GM19397 (cell line): ENCODE results near the gene CSGALNACT2.

Source experiments
- ATAC-seq: cut with Tn5 transposase; IDR thresholded peaks from one replicate; pipeline ENCODE4 v1.9.1; 2021; ENCODE audit warnings: mild to moderate bottlenecking, moderate library complexity; ENCODE audit not compliant: unreplicated experiment

CSGALNACT2 gene

DNA sequence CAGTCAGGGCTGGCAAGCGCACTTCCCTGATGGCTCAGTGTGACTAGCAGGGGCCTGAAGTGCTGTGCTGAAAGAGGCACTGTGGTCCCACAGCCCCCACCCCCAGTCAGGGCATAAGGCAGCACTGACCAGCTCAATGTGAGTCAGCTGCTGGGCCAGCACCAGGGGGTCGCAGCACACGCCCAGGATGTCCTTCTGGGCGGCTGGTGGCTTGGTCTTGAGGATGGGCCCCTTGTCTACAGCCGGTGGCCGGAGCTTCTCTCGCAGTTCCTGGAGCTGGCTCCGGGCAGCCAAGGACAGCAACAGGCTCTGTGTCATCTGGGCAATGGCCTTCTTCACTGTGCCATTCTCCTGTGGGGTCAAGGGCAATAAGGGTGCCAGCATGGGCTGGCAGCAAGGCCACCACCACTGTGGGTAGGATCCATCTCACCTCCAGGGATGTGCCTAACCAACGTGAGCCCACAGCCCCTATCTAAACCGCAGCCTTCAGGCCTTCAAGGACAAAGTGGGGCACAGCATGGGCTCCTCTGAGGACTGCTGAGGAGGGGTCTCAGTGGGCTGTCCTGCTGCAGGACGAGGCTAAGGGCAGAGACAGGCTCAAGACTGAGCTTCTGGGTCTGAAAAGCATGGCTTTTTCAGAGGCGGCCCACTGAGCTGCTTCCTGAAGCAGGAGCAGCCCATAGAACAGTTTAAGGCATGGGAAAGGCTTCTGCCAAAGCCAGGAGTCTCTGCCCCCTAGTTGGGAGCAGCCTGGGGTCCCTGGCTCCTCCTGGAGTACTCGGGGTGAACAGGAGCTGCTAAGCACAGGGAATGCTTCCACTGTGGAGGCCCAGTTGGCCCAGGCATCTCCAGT is 62.5 kb downstream of the CSGALNACT2 start:
- no peak for ATAC-seq

DNA sequence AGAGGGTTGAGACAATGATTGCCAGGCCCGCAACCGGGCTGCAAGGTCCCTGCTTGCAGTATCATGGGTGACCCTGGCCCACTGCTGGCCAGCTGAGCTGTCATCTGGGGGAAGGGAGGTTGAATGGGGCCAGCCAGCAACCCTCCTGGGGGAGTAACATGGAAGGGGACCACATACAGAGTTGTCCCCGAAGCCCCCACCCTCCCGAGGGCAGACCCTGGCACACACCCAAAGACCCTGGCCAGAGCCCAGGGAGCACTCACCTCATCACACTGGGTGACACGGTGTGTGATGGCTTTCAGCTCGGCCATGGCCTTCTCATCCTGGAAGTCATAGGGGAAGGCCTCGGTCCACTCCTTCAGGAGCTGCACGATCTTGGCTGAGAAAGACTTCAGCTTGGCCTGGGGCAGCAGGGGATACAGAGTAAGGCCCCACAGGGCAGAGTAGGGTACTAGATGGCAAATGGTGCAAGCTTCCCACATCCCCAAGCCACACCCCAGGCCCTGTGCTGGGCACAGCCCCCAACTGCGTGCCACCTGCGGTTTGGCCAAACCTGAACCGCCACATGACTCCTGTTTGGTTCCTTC is 63.4 kb downstream of the CSGALNACT2 start:
- no peak for ATAC-seq

DNA sequence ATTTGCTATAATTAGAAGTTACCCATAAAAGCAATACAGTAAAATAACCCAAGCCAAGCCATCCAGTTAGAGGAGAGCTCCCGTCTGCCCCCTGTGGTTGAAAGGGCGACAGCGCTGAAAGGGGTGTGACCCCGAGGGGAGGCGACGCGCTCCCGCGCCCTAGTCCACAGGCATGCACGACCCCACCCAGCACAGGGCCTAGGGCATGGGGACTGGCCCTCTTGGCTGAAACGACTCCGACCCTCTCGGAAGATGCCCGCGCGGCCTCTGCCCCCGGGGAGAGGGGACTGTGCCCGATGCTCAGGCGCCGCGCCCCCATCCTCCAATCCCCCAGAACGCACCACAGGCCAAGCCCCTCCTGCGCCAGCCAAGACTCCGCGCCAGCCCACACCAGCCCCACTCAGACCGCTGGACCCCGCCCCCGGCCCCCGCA is 64.0 kb downstream of the CSGALNACT2 start:
- ATAC-seq, result peak; percentile 42

DNA sequence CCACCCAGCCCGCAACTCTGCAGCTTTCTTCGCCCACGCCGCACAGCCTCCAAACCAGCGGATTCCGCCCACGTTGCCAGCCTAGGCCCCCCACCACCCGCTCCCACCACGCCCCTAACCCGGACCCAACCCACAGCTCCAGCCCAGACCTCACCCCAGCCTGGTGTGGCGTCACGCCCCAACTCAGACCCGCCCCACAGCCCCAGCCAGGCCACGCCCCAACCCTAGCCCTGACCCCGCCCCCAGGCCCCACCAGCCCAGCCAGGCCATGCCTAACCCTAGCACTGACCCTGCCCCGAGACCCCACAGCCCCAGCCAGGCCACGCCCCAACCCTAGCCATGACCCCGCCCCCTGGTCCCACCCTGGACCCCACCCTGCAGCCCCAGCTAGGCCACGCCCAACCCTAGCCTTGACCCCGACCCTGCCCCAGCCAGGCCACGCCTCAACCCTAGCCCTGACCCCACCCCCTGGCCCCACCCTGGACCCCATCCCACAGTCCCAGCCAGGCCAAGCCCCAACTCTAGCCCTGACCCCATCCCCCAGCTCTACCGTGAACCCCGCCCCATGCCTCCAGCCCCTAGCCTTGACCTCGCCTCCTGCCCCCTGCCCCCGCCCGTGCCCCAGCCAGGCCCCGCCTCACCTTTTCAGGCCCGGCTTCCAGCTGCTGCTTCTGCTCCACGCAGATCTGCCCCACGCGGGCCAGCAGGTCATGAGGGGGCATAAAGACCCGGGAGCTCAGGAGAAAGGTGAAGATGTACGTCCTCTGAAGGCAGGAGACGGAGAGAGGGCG is 64.6 kb downstream of the CSGALNACT2 start:
- no peak for ATAC-seq

DNA sequence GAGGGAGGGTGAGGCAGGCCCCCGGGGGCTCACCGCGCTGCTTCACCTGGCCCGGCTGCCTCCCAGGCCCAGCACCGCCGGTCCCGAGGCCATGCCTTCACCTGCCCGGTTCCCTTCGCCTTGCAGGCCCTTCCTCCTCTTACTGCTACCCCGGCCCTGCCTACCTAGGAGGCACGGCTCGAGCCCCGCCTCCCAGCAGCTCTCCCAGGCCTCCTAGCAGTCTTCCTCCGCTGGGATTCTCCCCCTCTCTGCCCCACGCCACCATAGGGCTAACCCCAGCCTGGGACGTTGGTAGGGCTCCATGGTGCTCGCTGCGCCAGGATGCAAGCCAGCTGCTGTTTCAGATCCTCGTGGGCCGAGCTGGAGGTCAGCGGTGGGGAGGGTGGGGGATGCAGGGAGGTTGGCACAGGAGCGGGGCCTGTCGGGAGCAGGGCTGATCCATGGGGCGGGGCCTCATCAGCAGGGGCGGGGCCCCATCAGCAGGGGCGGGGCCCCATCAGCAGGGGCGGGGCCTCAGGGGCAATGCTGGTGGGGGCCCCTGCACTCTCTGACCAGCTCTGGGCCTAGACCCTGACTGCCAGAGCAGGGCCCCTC is 65.3 kb downstream of the CSGALNACT2 start:
- ATAC-seq, result peak; percentile 40

DNA sequence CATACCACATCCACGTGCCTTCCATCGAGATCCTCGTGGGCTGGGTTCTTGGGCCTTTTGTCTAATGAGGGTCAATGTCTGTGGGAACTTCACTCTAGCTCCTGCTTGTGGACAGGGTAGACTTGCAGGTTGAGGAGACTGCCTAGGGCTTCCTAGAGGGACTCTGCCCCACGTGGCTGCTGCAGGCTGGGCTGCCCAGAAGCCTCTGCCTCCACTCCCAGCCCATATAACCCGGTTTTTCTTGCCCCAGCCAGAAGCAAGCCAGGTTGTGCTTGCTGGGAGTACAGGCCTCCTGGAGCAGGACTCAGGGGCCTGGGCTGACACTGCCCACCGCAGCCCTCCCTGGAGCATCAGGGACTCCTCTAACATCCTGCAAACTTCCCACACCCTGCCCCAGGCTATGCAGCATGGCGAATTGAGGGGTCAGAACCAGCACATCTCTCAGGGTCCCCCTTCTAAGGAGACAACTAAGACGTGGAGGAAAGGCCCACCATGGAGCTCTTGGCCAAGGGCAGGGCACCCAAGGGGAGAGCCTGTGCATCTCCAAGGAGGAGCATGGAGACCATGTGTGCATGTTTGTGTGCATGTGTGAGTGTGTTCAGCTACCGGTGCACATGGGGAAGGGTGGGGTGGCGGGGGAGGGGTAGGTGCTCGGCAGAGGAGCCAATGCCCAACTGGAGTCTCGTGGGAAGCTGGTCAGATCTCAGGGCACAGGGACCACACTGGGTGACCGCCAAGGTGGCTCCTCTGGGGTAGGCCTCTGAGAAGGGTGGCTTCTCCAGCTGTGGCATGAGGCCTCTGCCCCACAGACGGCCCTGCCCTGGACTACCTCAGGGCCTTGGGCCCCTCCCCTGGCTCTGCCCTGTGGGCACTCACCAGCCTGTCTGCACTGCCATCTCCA is 66.0 kb downstream of the CSGALNACT2 start:
- peak; percentile 2 for ATAC-seq

DNA sequence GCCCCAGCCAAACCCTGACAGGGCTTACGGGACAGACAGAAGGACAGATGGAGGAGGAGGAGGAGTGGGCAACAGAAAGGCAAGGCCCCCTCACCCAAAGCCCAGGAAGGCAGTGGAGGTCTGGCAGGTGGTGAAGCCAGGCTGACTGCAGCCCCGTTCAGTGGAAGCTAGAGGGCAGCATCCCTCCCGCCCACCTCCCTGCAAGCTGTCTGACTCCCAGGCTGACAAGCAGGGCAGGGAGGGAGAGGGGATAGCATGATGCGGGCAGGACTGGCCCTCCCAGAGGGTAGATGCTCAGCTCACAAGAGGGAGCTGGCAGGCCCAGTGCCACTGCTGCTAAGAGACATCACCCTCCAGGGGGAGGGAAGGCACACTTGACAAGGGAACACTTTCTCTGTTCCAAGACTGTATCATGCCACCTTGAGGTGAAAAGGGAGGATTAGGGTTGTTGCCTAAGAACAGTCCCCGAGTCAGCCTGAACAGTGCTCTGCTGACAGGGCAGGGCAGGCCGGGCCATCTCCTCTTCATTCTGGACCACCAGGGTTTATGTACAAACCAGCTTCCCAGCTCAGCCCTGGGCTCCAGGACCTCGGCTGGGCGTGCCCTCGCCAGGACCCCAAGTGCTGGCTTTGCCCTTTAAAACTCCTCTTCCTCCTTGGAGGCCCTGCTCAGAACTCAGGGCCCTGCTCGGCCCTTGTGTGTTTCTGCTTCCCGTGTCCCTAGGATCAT is 66.9 kb downstream of the CSGALNACT2 start:
- peak; percentile 63 for ATAC-seq

DNA sequence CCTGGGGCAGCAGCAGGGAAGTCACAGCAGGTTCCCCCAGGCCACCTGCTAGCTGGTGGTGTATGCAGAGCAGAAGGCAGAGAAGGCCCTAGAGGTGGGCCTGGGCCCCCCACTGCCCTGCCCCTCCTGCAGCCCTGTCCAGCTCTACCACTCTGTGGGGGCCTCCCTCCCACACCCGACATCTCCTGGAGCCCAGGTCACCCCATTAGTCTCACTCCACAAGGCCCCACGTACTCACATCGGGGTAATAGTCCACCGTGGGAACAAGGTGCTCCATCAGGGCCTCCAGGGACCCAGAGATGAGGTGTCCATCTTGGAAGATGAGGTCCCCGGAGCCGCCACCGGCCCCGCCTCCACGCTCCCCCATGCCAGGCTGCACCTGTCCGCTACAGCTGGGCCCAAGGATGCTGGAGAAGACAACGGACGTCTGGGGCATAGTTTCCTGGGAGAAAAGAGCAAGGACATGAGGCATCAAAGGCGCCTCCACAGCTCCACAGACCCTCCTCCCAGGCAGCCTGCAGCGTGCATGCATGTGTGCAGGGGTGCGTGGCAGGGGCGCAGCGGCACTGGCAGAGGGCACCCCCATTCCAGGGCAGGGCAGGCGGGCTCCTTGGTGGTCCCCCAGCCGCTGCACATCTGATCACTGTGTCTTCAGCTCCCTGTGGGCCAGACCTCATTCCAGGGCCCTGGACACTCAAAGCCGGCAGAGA is 67.6 kb downstream of the CSGALNACT2 start:
- no peak for ATAC-seq

DNA sequence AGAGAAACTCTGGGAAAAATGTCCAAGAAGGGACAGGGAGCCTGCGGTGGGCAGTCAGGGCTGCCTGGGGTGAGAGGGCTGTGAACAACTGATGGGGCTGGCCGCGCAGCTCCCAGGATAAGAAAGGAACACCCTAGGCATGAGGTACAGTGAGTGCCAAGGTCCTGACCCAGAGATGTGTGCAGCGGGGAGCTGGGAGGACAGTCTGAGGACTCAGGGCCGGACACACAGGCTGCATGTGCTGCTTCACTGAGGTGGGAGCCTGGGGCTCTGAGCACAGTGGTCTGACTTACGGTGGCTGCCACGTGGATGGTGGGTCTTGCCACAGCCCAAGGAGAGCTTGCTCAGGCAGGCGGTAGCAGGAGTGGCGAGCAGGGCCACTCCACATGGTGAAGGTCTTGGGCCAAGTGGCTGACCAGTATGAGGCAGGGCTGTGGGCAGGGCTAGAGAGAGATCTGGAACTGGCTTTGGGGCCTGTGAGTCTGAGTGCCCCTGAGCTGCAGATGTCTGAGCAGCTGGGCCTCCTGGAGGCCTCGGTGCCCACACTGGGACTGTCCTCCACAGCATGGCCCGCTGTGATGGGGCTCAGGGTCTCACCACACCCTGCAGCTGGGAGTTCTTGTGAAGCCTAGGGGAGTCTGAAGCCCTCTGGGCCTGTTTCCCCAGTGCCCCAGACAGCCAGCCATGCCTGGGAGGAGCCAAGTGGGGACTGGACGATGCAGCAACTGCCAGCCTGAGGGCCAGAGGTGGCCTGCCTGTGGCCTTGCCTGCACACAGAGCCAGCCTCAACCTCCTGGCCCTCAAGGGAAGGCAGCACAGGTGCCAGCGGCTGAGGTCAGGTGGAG is 68.4 kb downstream of the CSGALNACT2 start:
- ATAC-seq, result no peak

DNA sequence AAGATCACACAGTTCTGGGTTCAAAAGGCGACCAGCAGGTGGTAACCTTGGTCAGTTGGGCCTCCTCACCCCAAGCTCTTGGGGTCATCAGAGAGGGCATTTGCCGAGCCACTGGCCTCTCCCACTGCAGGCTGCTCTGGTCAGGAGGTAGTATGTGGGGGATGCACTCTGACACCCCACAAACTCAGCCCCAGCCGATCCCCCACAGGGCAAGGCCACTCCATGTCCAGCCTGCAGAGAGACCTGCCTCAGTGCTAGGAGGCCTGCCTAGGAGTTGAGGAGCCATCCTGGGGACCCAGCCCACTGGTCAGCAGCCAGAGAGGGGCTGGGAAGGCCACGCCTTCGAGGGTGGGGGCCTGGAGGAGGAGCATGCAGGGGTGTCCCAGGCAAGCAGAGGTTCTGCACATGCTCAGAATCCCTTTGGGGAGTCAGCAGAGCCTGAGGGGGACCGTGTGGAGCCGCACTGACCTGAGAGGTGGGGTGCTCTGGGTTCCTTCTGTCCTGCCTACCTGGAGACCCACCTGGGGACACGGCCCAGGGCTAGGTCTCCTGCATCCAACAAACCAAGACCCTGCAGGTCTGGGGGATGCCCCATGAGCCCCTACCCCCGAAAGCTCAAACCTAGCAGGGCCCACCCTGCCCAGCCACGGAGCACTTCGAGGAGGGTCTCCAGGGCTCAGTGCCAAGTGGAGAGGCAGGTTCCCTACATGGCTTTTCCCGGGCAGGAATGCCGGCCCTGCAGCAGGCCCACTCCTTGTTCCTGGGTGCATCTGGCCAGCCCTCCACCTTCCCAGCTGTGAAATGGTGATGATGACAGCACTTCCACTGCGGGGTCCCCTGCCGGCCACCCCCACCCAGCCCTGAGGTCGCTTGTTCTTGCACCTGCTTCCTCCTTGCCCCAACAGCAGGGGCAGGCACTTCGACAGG is 70.2 kb downstream of the CSGALNACT2 start:
- ATAC-seq, result no peak

DNA sequence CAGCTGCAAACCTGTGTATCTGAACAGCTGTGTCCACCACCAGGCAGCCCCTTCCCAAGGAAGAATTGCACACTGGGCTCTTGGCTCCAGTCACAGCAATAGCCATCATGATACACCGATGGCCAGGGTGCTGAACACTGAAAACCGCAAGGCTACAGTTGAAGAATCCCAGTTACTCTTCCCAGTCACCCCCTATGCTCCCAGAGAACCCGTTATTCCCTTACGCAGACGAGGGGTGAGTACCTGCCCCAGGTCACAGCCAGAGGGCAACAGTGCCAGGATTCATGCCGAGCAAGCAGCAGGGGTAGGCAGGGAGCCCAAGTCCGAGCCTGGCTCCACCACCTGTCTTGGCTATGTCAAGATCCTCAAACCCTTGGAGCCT is 70.8 kb downstream of the CSGALNACT2 start:
- ATAC-seq, result no peak

DNA sequence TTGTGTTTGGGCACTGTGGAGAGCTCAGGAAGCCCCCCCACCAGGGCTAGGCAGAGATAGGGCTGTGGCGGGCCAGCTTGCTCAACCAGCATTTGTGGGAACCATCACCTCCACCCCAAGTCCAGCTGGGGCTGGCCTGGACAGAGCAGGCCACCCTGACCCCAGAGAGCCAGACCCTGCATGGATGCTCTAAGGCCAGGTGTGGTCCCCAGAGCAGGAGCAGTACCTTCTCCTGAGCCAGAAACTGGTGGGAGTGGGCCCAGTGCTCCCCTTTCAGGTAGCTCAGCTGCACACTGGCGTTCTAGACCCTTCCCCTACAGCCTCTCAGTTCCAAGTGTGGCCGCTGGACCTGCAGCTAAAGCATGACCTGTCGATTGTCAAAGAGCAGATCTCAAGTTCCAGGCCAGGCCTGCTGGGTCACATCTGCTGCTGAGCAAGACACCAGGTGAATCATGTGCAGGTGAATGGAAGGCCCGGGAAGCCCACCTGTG is 71.5 kb downstream of the CSGALNACT2 start:
- no peak for ATAC-seq

DNA sequence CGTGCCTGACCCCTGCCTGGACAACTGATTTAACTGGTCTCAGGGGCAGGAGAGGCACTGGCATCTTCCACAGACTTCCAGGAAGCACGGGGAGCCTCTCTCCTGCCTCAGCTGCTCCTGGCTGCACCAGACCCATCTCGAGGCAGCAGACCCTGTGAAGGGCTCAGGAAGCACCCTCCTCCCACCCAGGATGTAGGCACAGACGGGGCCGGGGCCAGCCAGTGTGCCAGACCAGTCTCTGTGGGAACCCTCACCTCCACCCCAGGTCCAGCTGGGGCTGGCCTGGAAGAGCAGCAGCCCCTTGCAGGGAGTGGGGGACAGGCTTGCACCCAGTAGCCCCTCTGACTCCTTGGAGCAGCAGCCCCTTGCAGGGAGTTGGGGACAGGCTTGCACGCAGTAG is 72.3 kb downstream of the CSGALNACT2 start:
- ATAC-seq, result no peak

DNA sequence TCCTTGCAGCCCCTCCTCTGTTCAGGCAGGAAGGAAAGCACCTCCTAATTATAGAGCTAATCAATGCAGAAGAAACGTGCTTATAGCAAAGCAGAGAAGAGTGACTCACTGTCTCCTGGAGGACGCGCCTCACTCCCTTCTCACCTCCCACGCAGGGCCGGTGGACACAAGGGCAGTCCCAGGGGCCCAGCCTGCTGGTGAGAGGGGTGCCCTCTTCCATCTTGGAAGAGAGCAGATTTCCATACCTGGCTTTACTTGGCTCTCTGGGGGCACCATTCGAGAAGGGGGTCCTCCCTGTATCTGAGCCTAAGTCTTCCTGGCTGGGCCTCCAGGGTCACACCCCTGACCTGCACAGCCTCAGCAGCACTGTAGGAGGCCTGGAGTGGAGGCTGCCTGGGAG is 72.8 kb downstream of the CSGALNACT2 start:
- no peak for ATAC-seq

DNA sequence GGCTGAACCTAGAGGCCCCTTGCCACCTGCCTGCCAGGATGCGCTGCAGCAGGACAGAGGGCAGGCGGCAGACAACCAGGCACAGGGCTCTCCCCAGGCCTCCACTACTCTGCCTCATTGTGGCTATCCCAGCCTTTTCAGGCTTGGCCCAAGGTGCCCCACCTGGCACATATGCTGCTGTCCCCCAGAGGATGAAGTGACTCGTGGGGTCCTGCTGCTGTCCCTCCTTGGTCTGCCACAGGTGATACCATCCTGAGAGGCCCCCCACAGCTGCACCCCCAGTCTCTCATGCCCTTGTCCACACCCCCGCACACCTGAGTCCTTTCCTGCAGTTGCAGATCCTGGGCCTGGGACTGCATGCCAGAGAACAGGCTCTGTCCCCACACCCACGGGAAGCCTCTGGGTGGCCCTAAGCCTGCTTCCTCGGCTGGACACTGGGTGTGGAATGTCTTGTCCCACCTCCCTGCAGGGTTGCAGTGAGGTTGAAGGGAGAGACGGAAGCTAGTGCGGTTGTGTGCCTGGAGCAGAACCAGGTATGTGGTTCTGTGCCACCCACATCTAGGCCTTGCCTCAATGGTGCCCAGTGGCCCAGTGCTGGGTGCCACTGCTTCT is 73.3 kb downstream of the CSGALNACT2 start:
- ATAC-seq, result no peak

DNA sequence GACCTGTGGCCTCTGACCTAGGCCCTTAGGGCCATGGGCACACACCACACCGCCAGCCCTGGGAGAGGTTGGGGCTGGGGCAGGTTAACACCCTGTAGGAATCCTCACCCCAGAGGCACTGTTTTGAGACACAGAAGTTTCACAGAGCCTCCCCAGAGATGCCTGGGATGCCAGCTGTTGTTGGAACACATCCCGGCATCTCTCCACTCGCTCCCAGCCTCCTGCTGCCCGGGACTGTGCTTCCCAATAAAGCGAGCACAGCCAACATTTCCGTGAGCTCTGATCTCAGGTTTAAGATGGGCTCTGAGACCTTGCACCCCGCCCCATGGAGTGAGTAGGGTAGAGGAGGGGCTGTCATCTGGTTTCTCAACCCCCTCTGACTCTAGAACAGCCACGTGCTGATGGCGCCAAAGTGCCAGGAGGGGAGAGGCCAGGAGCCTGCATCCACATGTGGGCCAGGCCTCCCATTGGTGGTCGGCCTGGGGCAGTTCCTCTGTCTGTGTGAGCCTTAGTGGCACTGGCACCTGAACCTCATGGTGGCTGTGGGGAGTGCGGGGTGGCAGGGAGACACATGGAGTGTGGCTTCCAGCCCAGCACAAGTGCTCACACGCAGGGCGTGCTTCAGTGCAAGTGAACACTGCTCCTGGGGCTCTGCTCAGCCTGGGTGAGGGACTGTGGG is 73.9 kb downstream of the CSGALNACT2 start:
- no peak for ATAC-seq
